ENCODE data around the gene NDUFA11. TPM values are rescaled to one million over a fixed set of nuclear protein-coding genes. Genes with fewer than 3 reads are reported as not detected.

NDUFA11 gene
- total and polyA plus RNA-seq, 9 of the 15 experiments (the other 6 are each of a cell fraction or from before 2014, with no cell fraction given) = 63.3 to 486 (median 274) TPM

DNA sequence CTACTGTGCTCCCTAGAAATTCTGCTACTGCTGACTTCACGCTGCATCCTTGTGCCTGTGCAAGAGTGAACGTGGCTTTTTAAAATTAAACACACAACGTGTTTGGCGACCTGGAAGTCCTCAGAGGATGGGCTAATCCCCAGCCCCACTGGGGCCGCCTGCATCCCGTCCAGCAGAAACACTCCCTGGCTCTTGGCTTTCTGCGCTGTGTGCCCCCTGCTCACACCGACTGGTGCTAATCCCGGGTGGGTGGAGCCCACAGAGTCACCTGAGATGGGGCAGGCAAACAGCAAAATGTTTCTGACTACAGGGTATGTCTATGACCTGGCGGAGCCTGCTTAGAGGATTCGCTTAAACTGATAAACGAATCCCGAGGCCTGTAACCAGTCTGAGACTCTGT, 25.6 kb upstream of the NDUFA11 start (continued):
- TF ChIP-seq, protein P1, sequence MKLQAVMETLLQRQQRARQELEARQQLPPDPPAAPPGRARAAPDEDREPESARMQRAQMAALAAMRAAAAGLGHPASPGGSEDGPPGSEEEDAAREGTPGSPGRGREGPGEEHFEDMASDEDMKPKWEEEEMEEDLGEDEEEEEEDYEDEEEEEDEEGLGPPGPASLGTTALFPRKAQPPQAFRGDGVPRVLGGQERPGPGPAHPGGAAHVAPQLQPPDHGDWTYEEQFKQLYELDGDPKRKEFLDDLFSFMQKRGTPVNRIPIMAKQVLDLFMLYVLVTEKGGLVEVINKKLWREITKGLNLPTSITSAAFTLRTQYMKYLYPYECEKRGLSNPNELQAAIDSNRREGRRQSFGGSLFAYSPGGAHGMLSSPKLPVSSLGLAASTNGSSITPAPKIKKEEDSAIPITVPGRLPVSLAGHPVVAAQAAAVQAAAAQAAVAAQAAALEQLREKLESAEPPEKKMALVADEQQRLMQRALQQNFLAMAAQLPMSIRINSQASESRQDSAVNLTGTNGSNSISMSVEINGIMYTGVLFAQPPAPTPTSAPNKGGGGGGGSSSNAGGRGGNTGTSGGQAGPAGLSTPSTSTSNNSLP (IDR thresholded peaks at IDR 0.05; ENCODE audit: borderline replicate concordance, low read depth, low read length) = no peak
- TF ChIP-seq, protein P2, sequence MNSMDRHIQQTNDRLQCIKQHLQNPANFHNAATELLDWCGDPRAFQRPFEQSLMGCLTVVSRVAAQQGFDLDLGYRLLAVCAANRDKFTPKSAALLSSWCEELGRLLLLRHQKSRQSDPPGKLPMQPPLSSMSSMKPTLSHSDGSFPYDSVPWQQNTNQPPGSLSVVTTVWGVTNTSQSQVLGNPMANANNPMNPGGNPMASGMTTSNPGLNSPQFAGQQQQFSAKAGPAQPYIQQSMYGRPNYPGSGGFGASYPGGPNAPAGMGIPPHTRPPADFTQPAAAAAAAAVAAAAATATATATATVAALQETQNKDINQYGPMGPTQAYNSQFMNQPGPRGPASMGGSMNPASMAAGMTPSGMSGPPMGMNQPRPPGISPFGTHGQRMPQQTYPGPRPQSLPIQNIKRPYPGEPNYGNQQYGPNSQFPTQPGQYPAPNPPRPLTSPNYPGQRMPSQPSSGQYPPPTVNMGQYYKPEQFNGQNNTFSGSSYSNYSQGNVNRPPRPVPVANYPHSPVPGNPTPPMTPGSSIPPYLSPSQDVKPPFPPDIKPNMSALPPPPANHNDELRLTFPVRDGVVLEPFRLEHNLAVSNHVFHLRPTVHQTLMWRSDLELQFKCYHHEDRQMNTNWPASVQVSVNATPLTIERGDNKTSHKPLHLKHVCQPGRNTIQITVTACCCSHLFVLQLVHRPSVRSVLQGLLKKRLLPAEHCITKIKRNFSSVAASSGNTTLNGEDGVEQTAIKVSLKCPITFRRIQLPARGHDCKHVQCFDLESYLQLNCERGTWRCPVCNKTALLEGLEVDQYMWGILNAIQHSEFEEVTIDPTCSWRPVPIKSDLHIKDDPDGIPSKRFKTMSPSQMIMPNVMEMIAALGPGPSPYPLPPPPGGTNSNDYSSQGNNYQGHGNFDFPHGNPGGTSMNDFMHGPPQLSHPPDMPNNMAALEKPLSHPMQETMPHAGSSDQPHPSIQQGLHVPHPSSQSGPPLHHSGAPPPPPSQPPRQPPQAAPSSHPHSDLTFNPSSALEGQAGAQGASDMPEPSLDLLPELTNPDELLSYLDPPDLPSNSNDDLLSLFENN (IDR thresholded peaks at IDR 0.05; ENCODE audit: low read depth in 2 of 2, low read length in 2 of 2) = no peak
- TF ChIP-seq, protein P3, sequence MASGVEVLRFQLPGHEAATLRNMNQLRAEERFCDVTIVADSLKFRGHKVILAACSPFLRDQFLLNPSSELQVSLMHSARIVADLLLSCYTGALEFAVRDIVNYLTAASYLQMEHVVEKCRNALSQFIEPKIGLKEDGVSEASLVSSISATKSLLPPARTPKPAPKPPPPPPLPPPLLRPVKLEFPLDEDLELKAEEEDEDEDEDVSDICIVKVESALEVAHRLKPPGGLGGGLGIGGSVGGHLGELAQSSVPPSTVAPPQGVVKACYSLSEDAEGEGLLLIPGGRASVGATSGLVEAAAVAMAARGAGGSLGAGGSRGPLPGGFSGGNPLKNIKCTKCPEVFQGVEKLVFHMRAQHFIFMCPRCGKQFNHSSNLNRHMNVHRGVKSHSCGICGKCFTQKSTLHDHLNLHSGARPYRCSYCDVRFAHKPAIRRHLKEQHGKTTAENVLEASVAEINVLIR (CRISPR knock-in tag; IDR thresholded peaks at IDR 0.05) = no peak

All from K562 (cell line).